ENCODE data around the gene ING3.

DNA sequence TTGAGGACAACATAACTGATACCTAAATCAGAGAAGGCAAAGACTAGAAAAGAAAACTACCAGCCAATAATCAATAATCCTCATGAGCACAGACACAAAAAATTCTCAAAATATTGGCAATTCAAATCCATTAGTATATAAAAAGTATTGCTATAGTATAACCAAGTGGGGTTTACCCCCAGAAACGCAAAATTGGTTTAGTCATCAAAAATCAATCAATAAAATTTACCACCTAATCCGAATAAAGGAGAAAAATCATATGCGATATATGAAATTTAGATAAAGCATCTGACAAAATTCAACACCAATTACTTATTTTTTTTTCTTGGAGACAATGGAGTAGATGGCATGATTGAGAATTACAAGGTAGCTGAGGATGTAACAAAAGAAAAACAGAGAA is 11.2 kb upstream of the ING3 start:
- TF ChIP-seq, protein P1, sequence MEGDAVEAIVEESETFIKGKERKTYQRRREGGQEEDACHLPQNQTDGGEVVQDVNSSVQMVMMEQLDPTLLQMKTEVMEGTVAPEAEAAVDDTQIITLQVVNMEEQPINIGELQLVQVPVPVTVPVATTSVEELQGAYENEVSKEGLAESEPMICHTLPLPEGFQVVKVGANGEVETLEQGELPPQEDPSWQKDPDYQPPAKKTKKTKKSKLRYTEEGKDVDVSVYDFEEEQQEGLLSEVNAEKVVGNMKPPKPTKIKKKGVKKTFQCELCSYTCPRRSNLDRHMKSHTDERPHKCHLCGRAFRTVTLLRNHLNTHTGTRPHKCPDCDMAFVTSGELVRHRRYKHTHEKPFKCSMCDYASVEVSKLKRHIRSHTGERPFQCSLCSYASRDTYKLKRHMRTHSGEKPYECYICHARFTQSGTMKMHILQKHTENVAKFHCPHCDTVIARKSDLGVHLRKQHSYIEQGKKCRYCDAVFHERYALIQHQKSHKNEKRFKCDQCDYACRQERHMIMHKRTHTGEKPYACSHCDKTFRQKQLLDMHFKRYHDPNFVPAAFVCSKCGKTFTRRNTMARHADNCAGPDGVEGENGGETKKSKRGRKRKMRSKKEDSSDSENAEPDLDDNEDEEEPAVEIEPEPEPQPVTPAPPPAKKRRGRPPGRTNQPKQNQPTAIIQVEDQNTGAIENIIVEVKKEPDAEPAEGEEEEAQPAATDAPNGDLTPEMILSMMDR (IDR thresholded peaks at IDR 0.05 in 4 of 5, conservative IDR thresholded peaks at IDR 0.05 in 1 of 5): no peak
- no peak for TF ChIP-seq POLR2A (IDR thresholded peaks at IDR 0.05)

All from gastrocnemius medialis (tissue), 4 donors.